ENCODE measurements around the gene TUBA4A.
A peak's percentile ranks its signal among the peaks of the same experiment; 100 is the strongest.
"Not testable (repeated sequence)": the region's sequence is repeated elsewhere in the genome, so short reads cannot be mapped to it uniquely, and the experiment has no call there.

TUBA4A gene

GRCh38 chr2:219266886-219267285 lies 13.2 kb upstream of the TUBA4A start:
- TF ChIP-seq, protein P1, sequence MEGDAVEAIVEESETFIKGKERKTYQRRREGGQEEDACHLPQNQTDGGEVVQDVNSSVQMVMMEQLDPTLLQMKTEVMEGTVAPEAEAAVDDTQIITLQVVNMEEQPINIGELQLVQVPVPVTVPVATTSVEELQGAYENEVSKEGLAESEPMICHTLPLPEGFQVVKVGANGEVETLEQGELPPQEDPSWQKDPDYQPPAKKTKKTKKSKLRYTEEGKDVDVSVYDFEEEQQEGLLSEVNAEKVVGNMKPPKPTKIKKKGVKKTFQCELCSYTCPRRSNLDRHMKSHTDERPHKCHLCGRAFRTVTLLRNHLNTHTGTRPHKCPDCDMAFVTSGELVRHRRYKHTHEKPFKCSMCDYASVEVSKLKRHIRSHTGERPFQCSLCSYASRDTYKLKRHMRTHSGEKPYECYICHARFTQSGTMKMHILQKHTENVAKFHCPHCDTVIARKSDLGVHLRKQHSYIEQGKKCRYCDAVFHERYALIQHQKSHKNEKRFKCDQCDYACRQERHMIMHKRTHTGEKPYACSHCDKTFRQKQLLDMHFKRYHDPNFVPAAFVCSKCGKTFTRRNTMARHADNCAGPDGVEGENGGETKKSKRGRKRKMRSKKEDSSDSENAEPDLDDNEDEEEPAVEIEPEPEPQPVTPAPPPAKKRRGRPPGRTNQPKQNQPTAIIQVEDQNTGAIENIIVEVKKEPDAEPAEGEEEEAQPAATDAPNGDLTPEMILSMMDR (IDR thresholded peaks at IDR 0.05; ENCODE audit: insufficient read depth, low read depth, low read length, missing control alignments), result no peak
- no peak overlapping the region for H3K4me3 ChIP-seq (ENCODE audit: low read depth, low read length)
- DNase-seq (ENCODE audit: low read depth), result no peak

DNA sequence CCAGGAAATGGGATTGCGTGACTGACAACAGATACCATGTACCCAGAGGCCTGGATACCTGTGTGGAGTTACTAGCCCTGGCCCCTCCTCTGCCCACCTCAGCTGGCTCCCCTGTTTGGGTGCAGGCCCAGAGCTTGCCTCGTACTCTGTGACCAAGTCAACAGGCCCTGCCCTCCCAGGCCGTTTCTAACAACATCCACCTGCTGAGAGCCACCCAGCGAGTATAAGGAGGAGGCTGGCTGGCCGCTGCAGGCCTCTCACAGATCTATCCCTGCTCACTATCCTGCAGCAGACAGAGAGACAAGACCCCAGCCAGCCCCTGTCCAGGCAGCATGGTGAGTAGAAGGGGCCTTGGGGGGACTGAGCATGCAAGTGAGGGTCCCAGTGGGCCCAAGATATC lies 12.5 kb upstream of the TUBA4A start:
- H3K4me3 ChIP-seq (ENCODE audit: low read depth, low read length), result no peak overlapping the region
- no peak for DNase-seq (ENCODE audit: low read depth)
- TF ChIP-seq, protein P1 (IDR thresholded peaks at IDR 0.05; ENCODE audit: insufficient read depth, low read depth, low read length, missing control alignments), result no peak

GRCh38 chr2:219261024-219261855 lies 7.5 kb upstream of the TUBA4A start:
- no peak for DNase-seq (ENCODE audit: low read depth)
- TF ChIP-seq, protein P1 (IDR thresholded peaks at IDR 0.05; ENCODE audit: insufficient read depth, low read depth, low read length, missing control alignments), result no peak
- H3K4me3 ChIP-seq (ENCODE audit: low read depth, low read length), result no peak overlapping the region

GRCh38 chr2:219258942-219259341 lies 5.2 kb upstream of the TUBA4A start:
- not testable (repeated sequence) for H3K4me3 ChIP-seq (ENCODE audit: low read depth, low read length)

GRCh38 chr2:219254590-219255201 lies 978 bp upstream of the TUBA4A start:
- TF ChIP-seq, protein P1 (IDR thresholded peaks at IDR 0.05; ENCODE audit: insufficient read depth, low read depth, low read length, missing control alignments), result no peak
- H3K4me3 ChIP-seq (ENCODE audit: low read depth, low read length), result peak overlapping the region; percentile 76
- no peak for DNase-seq (ENCODE audit: low read depth)

More at GRCh38 chr2:219258942-219259341, 5.2 kb upstream of the TUBA4A start:
- DNase-seq (ENCODE audit: low read depth), result not testable (repeated sequence)

DNA sequence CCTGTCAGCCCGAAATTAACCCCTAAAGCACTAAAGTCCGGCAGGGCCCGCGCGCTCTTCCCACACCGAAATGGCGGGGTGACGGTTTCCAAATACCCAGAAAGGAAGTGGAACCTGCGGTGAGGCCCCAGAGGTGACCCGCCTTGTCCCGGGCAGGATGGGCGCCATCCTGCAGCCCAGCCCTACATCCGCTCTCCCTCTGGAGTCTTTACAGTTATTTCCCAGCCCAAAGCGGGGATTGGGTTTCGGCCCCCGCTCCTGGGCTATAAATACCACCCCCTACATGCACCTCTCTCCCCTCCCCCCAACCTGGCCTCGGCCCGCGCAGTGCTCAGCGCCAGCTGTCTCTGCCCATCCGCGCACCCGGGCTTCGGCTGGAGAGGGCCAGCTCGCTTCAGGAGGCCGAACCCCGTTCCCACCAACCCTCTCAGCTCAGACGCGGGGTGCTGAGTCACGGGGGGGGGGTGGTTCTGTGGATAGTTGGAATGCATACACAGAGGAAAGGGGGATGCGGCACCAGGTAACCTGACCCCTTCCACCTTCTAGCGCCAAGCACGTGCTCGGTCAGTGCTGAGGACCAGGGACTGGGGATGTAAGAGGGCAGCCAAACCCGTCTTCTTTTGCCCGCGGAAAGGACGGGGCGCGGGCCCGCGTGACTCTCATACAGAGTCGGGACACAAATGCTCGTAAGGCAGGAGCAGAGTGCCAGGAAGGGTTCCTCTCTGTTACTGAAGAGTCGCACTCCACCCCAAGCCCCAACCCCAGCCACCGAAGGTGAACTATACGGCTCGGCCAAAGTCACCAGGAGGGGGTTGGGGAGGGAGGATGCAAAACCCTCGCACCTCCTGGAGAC lies 592 bp downstream of the TUBA4A start, which contains the start of gene TUBA4B:
TSS of gene TUBA4B (plus strand) at position 344 of the 853 bp plus-strand sequence. CDS start at position 509, 165 bp downstream.
- peak; percentile 74 for DNase-seq (ENCODE audit: low read depth)
- TF ChIP-seq, protein P1 (IDR thresholded peaks at IDR 0.05; ENCODE audit: insufficient read depth, low read depth, low read length, missing control alignments), result no peak
- peak within 1 kb of the TSS; percentile 76 for H3K4me3 ChIP-seq (ENCODE audit: low read depth, low read length)

- TF ChIP-seq, protein P1 (IDR thresholded peaks at IDR 0.05; ENCODE audit: insufficient read depth, low read depth, low read length, missing control alignments), result no peak
- peak overlapping the region; percentile 76 for H3K4me3 ChIP-seq (ENCODE audit: low read depth, low read length)
- DNase-seq (ENCODE audit: low read depth), result no peak
Measured at GRCh38 chr2:219252570-219252899, 1.2 kb downstream of the TUBA4A start.

All from GM12865 (cell line).